Measurements from ENCODE around the gene INPP1.
"Not testable (repeated sequence)": the region's sequence is repeated elsewhere in the genome, so short reads cannot be mapped to it uniquely, and the experiment has no call there.

GRCh38 chr2:190358655-190359448, 15.5 kb downstream of the INPP1 start:
- TF ChIP-seq TEAD4 (CRISPR knock-in tag; IDR thresholded peaks at IDR 0.05); CTCF (IDR thresholded peaks at IDR 0.05); ZBTB21 (CRISPR knock-in tag; IDR thresholded peaks at IDR 0.05; ENCODE audit: borderline replicate concordance); FOXP4 (CRISPR knock-in tag; IDR thresholded peaks at IDR 0.05); ZNF138 (CRISPR knock-in tag; conservative IDR thresholded peaks at IDR 0.05); NFATC4 (CRISPR knock-in tag; IDR thresholded peaks at IDR 0.05); NR2C2 (CRISPR knock-in tag; IDR thresholded peaks at IDR 0.05); RORB (CRISPR knock-in tag; IDR thresholded peaks at IDR 0.05); MLX (CRISPR knock-in tag; IDR thresholded peaks at IDR 0.05); E2F1 (CRISPR knock-in tag; IDR thresholded peaks at IDR 0.05); SP1 (CRISPR knock-in tag; conservative IDR thresholded peaks at IDR 0.05); TP53 (CRISPR knock-in tag; IDR thresholded peaks at IDR 0.05); JUN (CRISPR knock-in tag; IDR thresholded peaks at IDR 0.05); ELF4 (CRISPR knock-in tag; IDR thresholded peaks at IDR 0.05; ENCODE audit: low read depth): not testable (repeated sequence)

Data from WTC11 (cell line).